Nephron (organoid): ENCODE data around the gene FUS.
"Not testable (repeated sequence)": the region's sequence is repeated elsewhere in the genome, so short reads cannot be mapped to it uniquely, and the experiment has no call there.

ENCODE experiments used
- H3K27ac Mint-ChIP-seq, 3 experiments: 2 replicates each; pipeline ENCODE4 v1.8.0; 2020; ENCODE audit warnings: mixed read lengths in 3 of 3, mild to moderate bottlenecking in 2 of 3, moderate library complexity in 1 of 3
- H3K27me3 Mint-ChIP-seq: 2 replicates; pipeline ENCODE4 v1.8.0; 2021; ENCODE audit warnings: low read depth, mild to moderate bottlenecking, moderate library complexity, mixed read lengths
- H3K36me3 Mint-ChIP-seq: 2 replicates; pipeline ENCODE4 v1.8.0; 2020; ENCODE audit warnings: low read depth, mixed read lengths
- H3K4me1 Mint-ChIP-seq: 2 replicates; pipeline ENCODE4 v1.8.0; 2020; ENCODE audit warnings: mixed read lengths
- H3K4me3 Mint-ChIP-seq, 3 experiments: 2 replicates each; pipeline ENCODE4 v1.8.0; 2020; ENCODE audit warnings: mild to moderate bottlenecking in 3 of 3, mixed read lengths in 3 of 3, moderate library complexity in 2 of 3
- H3K9me3 Mint-ChIP-seq: 2 replicates; pipeline ENCODE4 v1.8.0; 2020; ENCODE audit warnings: mixed read lengths
- CTCF ChIP-seq, 3 experiments: fragments of 200-600 bp; sonication (generic); IDR thresholded peaks; one replicate each; pipeline ENCODE4 v1.5.0; 2021; ENCODE audit warnings: antibody characterized with exemption in 3 of 3; ENCODE audit not compliant: unreplicated experiment in 3 of 3

FUS gene

GRCh38 chr16:31143011-31143693 lies 36.8 kb upstream of the FUS start:
- no peak for TF ChIP-seq CTCF (IDR thresholded peaks at IDR 0.05; ENCODE audit: unreplicated experiment in 3 of 3)
- Mint-ChIP-seq H3K9me3 (no peaks in the 10 kb centered on the region), H3K4me1 (peaks cover 7% of the 10 kb centered on the region), H3K27me3 (peaks cover 33% of the 10 kb centered on the region), H3K36me3 (no peaks in the 10 kb centered on the region), H3K27ac (no peak overlapping the region), H3K4me3 (peak overlapping the region; percentile 69 to 81 (median 69))

DNA sequence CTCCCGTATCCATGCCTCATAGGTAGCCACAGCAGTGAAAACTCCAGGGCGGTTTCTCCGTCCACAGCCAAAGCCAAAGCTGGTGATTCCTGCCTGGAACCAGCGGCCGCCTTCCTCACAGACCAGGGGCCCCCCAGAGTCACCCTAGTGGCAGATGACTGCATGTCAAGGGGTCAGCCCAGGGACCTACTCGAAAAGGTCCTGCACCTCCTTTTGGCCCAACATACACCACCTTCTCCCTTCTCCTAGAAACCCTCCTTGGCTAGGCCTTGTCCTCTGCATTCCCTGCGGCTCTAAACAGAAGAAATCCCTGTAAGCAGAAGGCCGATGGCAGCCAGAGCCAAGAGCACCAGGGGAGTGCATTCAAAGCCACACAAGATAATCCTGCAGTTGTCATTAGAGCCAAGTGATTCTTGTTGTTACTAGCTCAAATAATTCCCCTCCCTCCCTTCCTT lies 36.2 kb upstream of the FUS start:
- peaks cover 7% of the 10 kb centered on the region for H3K4me1 Mint-ChIP-seq

DNA sequence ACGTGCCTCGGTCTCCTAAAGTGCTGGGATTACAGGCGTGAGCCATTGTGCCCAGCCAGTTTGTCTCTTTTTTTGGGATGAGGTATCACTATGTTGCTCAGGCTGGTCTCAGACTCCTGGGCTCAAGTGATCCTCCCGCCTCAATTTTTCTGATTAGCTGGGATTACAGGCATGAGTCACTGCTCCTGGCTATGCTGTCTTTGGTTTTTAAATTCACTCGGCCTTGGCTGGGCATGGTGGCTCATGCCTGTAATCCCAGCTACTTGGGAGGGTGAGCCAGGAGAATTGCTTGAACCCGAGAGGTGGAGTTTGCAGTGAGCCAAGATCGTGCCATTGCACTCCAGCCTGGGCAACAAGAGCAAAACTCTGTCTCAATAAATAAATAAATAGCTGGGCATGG lies 35.5 kb upstream of the FUS start:
- not testable (repeated sequence) for H3K27ac Mint-ChIP-seq, H3K9me3 Mint-ChIP-seq, H3K4me1 Mint-ChIP-seq, H3K36me3 Mint-ChIP-seq
- H3K4me3 Mint-ChIP-seq, result peak overlapping the region in 2 of 3 experiments; percentile 69
- H3K27me3 Mint-ChIP-seq, result peaks cover 44% of the 10 kb centered on the region

More for the DNA sequence above, 36.2 kb upstream of the FUS start:
- no peaks in the 10 kb centered on the region for H3K36me3 Mint-ChIP-seq
- peak overlapping the region; percentile 69 to 81 (median 69) for H3K4me3 Mint-ChIP-seq
- H3K27me3 Mint-ChIP-seq, result peaks cover 38% of the 10 kb centered on the region
- H3K27ac Mint-ChIP-seq, result peak overlapping the region in 1 of 3 experiments; percentile 22
- TF ChIP-seq CTCF (IDR thresholded peaks at IDR 0.05; ENCODE audit: unreplicated experiment in 3 of 3), result no peak
- H3K9me3 Mint-ChIP-seq, result no peaks in the 10 kb centered on the region

DNA sequence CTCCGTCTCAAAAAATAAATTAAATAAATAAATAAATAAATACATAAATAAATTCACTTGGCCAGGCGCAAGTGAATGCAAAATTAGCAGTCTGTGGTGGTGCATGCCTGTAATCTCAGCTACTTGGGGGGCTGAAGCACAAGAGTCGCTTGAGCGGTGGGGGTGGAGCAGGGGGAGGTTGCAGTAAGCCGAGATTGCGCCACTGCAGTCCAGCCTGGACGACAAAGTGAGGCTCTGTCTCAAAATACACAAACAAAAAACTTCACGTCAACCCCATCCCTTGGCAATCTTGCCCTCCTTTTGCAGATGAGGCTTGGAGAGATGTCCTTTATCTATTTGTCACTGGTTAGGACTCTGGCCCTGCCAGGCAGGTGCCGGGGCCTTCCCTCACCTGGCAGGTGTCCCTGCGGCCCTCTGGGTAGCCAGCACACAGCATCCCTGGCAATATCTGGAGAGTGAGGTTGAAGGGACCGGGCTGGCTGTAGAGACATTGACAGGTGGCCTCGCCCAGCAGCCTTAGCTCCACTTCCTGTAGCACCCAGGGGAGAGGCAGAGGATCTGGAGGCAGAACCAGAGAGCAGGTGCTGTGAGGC lies 34.4 kb upstream of the FUS start:
- H3K36me3 Mint-ChIP-seq, result no peaks in the 10 kb centered on the region
- H3K27ac Mint-ChIP-seq, result no peak overlapping the region
- peaks cover 44% of the 10 kb centered on the region for H3K27me3 Mint-ChIP-seq
- H3K4me3 Mint-ChIP-seq, result no peak overlapping the region
- no peak for TF ChIP-seq CTCF (IDR thresholded peaks at IDR 0.05; ENCODE audit: unreplicated experiment in 3 of 3)
- H3K9me3 Mint-ChIP-seq, result no peaks in the 10 kb centered on the region
- H3K4me1 Mint-ChIP-seq, result peaks cover 7% of the 10 kb centered on the region

GRCh38 chr16:31147574-31147973 lies 32.4 kb upstream of the FUS start:
- H3K4me3 Mint-ChIP-seq, result no peak overlapping the region
- H3K27me3 Mint-ChIP-seq, result peaks cover 51% of the 10 kb centered on the region

DNA sequence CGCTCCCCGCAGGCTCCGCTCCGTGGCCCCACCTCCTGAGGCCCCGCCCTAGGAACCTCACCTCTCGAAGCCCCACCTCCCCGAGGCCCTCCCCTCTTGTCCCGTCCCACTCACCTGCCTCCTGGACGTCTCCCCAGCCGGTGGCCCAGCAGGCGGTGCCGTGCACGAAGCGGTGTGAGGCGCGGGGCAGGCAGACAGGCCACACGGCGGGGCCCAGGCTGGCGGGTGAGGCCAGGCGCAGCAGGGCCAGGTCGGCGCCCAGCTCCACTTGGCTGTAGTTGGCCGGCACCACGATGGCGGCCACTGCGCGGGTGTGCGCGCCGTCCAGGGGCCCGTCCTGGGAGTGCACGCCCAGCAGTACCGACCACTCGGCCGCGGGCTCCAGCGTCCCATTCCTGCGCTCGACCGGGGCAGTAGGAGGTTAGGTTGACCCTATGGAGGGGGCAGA lies 31.6 kb upstream of the FUS start:
- no peaks in the 10 kb centered on the region for H3K36me3 Mint-ChIP-seq
- peaks cover 51% of the 10 kb centered on the region for H3K27me3 Mint-ChIP-seq
- H3K9me3 Mint-ChIP-seq, result no peaks in the 10 kb centered on the region
- no peaks in the 10 kb centered on the region for H3K4me1 Mint-ChIP-seq
- H3K4me3 Mint-ChIP-seq, result no peak overlapping the region
- H3K27ac Mint-ChIP-seq, result no peak overlapping the region
- TF ChIP-seq CTCF (IDR thresholded peaks at IDR 0.05; ENCODE audit: unreplicated experiment in 3 of 3), result no peak

More at GRCh38 chr16:31147574-31147973, 32.4 kb upstream of the FUS start:
- Mint-ChIP-seq H3K27ac (no peak overlapping the region), H3K9me3 (no peaks in the 10 kb centered on the region), H3K4me1 (no peaks in the 10 kb centered on the region), H3K36me3 (no peaks in the 10 kb centered on the region)
- no peak for TF ChIP-seq CTCF (IDR thresholded peaks at IDR 0.05; ENCODE audit: unreplicated experiment in 3 of 3)
